Measurements from ENCODE around the gene ST8SIA6.

The ST8SIA6 gene

DNA sequence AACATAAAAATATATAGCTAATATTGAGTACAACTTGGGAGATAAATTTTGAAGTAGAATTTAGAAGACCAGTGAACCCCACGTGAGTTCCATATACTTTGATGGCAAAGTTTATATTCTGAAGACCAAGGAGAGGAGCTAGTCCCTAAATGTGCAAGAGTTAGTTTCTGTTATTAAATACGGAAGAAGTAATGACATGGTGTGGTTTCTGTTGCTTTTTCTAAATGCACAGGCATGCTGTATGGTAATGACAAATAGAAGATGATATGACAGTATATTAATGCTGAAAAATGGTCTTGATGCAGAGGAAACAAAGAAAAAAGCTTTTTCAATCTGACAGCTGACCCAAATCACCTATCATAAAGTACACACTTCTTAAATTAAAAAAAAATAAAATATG lies 101.8 kb downstream of the ST8SIA6 start:
- Histone ChIP-seq H3K4me3 (ENCODE audit: insufficient read depth, low read length, poor library complexity, severe bottlenecking) (no peak overlapping the region), H3F3A (ENCODE audit: insufficient read depth) (no peaks in the 10 kb centered on the region), H3K4me2 (ENCODE audit: low read depth, low read length, poor library complexity, severe bottlenecking) (no peak overlapping the region), H3K79me2 (ENCODE audit: insufficient read depth, low read length) (no peaks in the 10 kb centered on the region), H3K9me2 (replicated peaks; ENCODE audit: insufficient read depth, low read length) (no peaks in the 10 kb centered on the region), H3K36me3 (ENCODE audit: low read length) (no peaks in the 10 kb centered on the region), H3K27me3 (ENCODE audit: low read length) (no peaks in the 10 kb centered on the region), H2AFZ (ENCODE audit: low read depth, low read length, severe bottlenecking) (no peak overlapping the region), H3K9ac (ENCODE audit: low read length) (no peak overlapping the region), H3K27ac (ENCODE audit: low read depth, low read length) (no peak overlapping the region), H4K20me1 (ENCODE audit: low read depth, low read length) (no peaks in the 10 kb centered on the region), H3K9me3 (ENCODE audit: insufficient read depth, low read length) (no peaks in the 10 kb centered on the region)
- no peak for TF ChIP-seq EZH2phosphoT487 (conservative IDR thresholded peaks at IDR 0.05; ENCODE audit: low read length)
- TF ChIP-seq, protein P1, sequence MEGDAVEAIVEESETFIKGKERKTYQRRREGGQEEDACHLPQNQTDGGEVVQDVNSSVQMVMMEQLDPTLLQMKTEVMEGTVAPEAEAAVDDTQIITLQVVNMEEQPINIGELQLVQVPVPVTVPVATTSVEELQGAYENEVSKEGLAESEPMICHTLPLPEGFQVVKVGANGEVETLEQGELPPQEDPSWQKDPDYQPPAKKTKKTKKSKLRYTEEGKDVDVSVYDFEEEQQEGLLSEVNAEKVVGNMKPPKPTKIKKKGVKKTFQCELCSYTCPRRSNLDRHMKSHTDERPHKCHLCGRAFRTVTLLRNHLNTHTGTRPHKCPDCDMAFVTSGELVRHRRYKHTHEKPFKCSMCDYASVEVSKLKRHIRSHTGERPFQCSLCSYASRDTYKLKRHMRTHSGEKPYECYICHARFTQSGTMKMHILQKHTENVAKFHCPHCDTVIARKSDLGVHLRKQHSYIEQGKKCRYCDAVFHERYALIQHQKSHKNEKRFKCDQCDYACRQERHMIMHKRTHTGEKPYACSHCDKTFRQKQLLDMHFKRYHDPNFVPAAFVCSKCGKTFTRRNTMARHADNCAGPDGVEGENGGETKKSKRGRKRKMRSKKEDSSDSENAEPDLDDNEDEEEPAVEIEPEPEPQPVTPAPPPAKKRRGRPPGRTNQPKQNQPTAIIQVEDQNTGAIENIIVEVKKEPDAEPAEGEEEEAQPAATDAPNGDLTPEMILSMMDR (IDR thresholded peaks at IDR 0.05; ENCODE audit: insufficient read depth, low read length, poor library complexity, severe bottlenecking), result no peak

GRCh38 chr10:17351506-17351905 lies 102.9 kb downstream of the ST8SIA6 start:
- no peaks in the 10 kb centered on the region for H3K27me3 ChIP-seq (ENCODE audit: low read length)
- H3K4me2 ChIP-seq (ENCODE audit: low read depth, low read length, poor library complexity, severe bottlenecking), result no peak overlapping the region
- H3K27ac ChIP-seq (ENCODE audit: low read depth, low read length), result no peak overlapping the region
- no peak overlapping the region for H2AFZ ChIP-seq (ENCODE audit: low read depth, low read length, severe bottlenecking)
- no peaks in the 10 kb centered on the region for H4K20me1 ChIP-seq (ENCODE audit: low read depth, low read length)
- no peaks in the 10 kb centered on the region for H3K79me2 ChIP-seq (ENCODE audit: insufficient read depth, low read length)
- no peaks in the 10 kb centered on the region for H3K9me2 ChIP-seq (replicated peaks; ENCODE audit: insufficient read depth, low read length)
- H3K9me3 ChIP-seq (ENCODE audit: insufficient read depth, low read length), result no peaks in the 10 kb centered on the region
- H3K36me3 ChIP-seq (ENCODE audit: low read length), result no peaks in the 10 kb centered on the region
- H3F3A ChIP-seq (ENCODE audit: insufficient read depth), result no peaks in the 10 kb centered on the region
- no peak overlapping the region for H3K4me3 ChIP-seq (ENCODE audit: insufficient read depth, low read length, poor library complexity, severe bottlenecking)
- no peak overlapping the region for H3K9ac ChIP-seq (ENCODE audit: low read length)
- TF ChIP-seq, protein P1 (IDR thresholded peaks at IDR 0.05; ENCODE audit: insufficient read depth, low read length, poor library complexity, severe bottlenecking), result no peak
- TF ChIP-seq EZH2phosphoT487 (conservative IDR thresholded peaks at IDR 0.05; ENCODE audit: low read length), result no peak

- Histone ChIP-seq H3K9me3 (ENCODE audit: insufficient read depth, low read length) (no peaks in the 10 kb centered on the region), H4K20me1 (ENCODE audit: low read depth, low read length) (no peaks in the 10 kb centered on the region), H3K9me2 (replicated peaks; ENCODE audit: insufficient read depth, low read length) (no peaks in the 10 kb centered on the region), H3F3A (ENCODE audit: insufficient read depth) (no peaks in the 10 kb centered on the region), H3K9ac (ENCODE audit: low read length) (no peak overlapping the region), H3K79me2 (ENCODE audit: insufficient read depth, low read length) (no peaks in the 10 kb centered on the region), H3K4me3 (ENCODE audit: insufficient read depth, low read length, poor library complexity, severe bottlenecking) (no peak overlapping the region), H3K27ac (ENCODE audit: low read depth, low read length) (no peak overlapping the region), H3K4me2 (ENCODE audit: low read depth, low read length, poor library complexity, severe bottlenecking) (no peak overlapping the region), H3K27me3 (ENCODE audit: low read length) (no peaks in the 10 kb centered on the region), H3K36me3 (ENCODE audit: low read length) (no peaks in the 10 kb centered on the region), H2AFZ (ENCODE audit: low read depth, low read length, severe bottlenecking) (no peak overlapping the region)
- TF ChIP-seq EZH2phosphoT487 (conservative IDR thresholded peaks at IDR 0.05; ENCODE audit: low read length), result no peak
- TF ChIP-seq, protein P1 (IDR thresholded peaks at IDR 0.05; ENCODE audit: insufficient read depth, low read length, poor library complexity, severe bottlenecking), result no peak
Observed at GRCh38 chr10:17349717-17350116, 104.7 kb downstream of the ST8SIA6 start.

Measured in SU-DHL-6 (cell line).